IMR-90 (cell line): ENCODE results near the gene FCN1. TPM values are rescaled to one million over a fixed set of nuclear protein-coding genes. Genes with fewer than 3 reads are reported as not detected.

Source experiments
- ATAC-seq: fragments of 200-7000 bp; cut with Tn5 transposase; 2 replicates; pipeline ENCODE4 v1.9.1; 2020; ENCODE audit warnings: low read depth, mild to moderate bottlenecking, moderate library complexity
- BruUV-seq: library from RNA; stranded (reverse); fragments of 400-500 nt; replicated peaks from 2 replicates; lab custom pipeline; 2021; lab: Mats Ljungman, UMichigan
- CTCF ChIA-PET: fragments of 300-600 bp; formaldehyde crosslinking; extraction: SDS; loops from one replicate; lab custom pipeline; 2021; ENCODE audit warnings: antibody characterized with exemption; lab: Yijun Ruan, JAX
- POLR2A ChIA-PET: fragments of 300-600 bp; sonication (Branson Sonifier 250); formaldehyde crosslinking; loops from one replicate; lab custom pipeline; 2022; ENCODE audit warnings: antibody characterized with exemption; ENCODE audit not compliant: unreplicated experiment; lab: Charles Lee
- DNase-seq: peaks from one replicate; pipeline ENCODE4 v3.0.0; 2013
- H2AFZ ChIP-seq: replicated peaks from 2 replicates; pipeline ENCODE3; 2013; ENCODE audit warnings: low read length, mild to moderate bottlenecking; ENCODE audit not compliant: poor library complexity
- H2AK5ac ChIP-seq: 2 replicates; pipeline ENCODE4 v1.6.1; 2013; ENCODE audit warnings: low read depth, low read length, inconsistent platforms
- H2AK9ac ChIP-seq: replicated peaks from 2 replicates; pipeline ENCODE3; 2013; ENCODE audit warnings: mild to moderate bottlenecking, low read depth, low read length, moderate library complexity; ENCODE audit not compliant: poor library complexity
- H2BK120ac ChIP-seq: 2 replicates; pipeline ENCODE4 v1.6.1; 2013; ENCODE audit warnings: low read depth, low read length, inconsistent platforms
- H2BK15ac ChIP-seq: 3 replicates; pipeline ENCODE4 v1.6.1; 2013; ENCODE audit warnings: low read depth, low read length, inconsistent platforms
- H2BK20ac ChIP-seq: 2 replicates; pipeline ENCODE4 v1.6.1; 2013; ENCODE audit warnings: low read depth, mild to moderate bottlenecking, inconsistent platforms, low read length, moderate library complexity
- H2BK5ac ChIP-seq: 2 replicates; pipeline ENCODE4 v1.6.1; 2013; ENCODE audit warnings: mild to moderate bottlenecking, low read depth, low read length, inconsistent platforms; ENCODE audit not compliant: poor library complexity, severe bottlenecking
- H3K14ac ChIP-seq: replicated peaks from 2 replicates; pipeline ENCODE4 v1.6.1; 2013; ENCODE audit warnings: low read depth, low read length, inconsistent platforms
- H3K18ac ChIP-seq: 2 replicates; pipeline ENCODE4 v1.6.1; 2013; ENCODE audit warnings: low read depth, low read length, control low read depth
- H3K23ac ChIP-seq: 2 replicates; pipeline ENCODE4 v1.6.1; 2013; ENCODE audit warnings: low read depth, low read length, inconsistent platforms
- H3K27ac ChIP-seq: 2 replicates; pipeline ENCODE4 v1.5.1; 2013; ENCODE audit warnings: mild to moderate bottlenecking, control low read depth, low read length; ENCODE audit not compliant: insufficient read depth
- H3K27me3 ChIP-seq: 2 replicates; pipeline ENCODE4 v1.6.1; 2013; ENCODE audit warnings: low read length; ENCODE audit not compliant: control insufficient read depth, insufficient read depth
- H3K36me3 ChIP-seq: 2 replicates; pipeline ENCODE4 v1.6.1; 2013; ENCODE audit warnings: low read length, mixed read lengths; ENCODE audit not compliant: control insufficient read depth, insufficient read depth
- H3K4ac ChIP-seq: 2 replicates; pipeline ENCODE4 v1.6.1; 2013; ENCODE audit warnings: low read depth, low read length, inconsistent platforms
- H3K4me1 ChIP-seq: 2 replicates; pipeline ENCODE4 v1.6.1; 2013; ENCODE audit warnings: low read length, mixed read lengths; ENCODE audit not compliant: control insufficient read depth, insufficient read depth
- H3K4me2 ChIP-seq: 2 replicates; pipeline ENCODE4 v1.6.1; 2013; ENCODE audit warnings: low read depth, mild to moderate bottlenecking, control low read depth, low read length, moderate library complexity
- H3K4me3 ChIP-seq: 2 replicates; pipeline ENCODE4 v1.5.1; 2013; ENCODE audit warnings: low read depth, mild to moderate bottlenecking, control low read depth, low read length, moderate library complexity; ENCODE audit not compliant: insufficient read depth
- H3K56ac ChIP-seq: 2 replicates; pipeline ENCODE4 v1.6.1; 2013; ENCODE audit warnings: low read length, inconsistent platforms; ENCODE audit not compliant: insufficient read depth; ENCODE audit errors: extremely low read depth
- H3K79me1 ChIP-seq, 2 experiments: 2 replicates each; pipeline ENCODE4 v1.6.1; 2013; ENCODE audit warnings: low read length in 2 of 2, inconsistent platforms in 1 of 2, low read depth in 1 of 2
- H3K9ac ChIP-seq: 2 replicates; pipeline ENCODE4 v1.6.1; 2013; ENCODE audit warnings: low read depth, low read length, control low read depth
- H3K9me1 ChIP-seq: 2 replicates; pipeline ENCODE4 v1.6.1; 2013; ENCODE audit warnings: low read length, inconsistent platforms; ENCODE audit not compliant: insufficient read depth
- H3K9me3 ChIP-seq: 2 replicates; pipeline ENCODE4 v1.6.1; 2013; ENCODE audit warnings: low read length; ENCODE audit not compliant: control insufficient read depth, insufficient read depth
- H4K20me1 ChIP-seq: 2 replicates; pipeline ENCODE4 v1.6.1; 2013; ENCODE audit warnings: low read length, inconsistent platforms; ENCODE audit not compliant: insufficient read depth
- H4K5ac ChIP-seq: 2 replicates; pipeline ENCODE4 v1.6.1; 2013; ENCODE audit warnings: mild to moderate bottlenecking, low read depth, low read length, control low read depth
- H4K8ac ChIP-seq, 2 experiments: 2 replicates each; pipeline ENCODE4 v1.6.1; 2013; ENCODE audit warnings: low read depth in 2 of 2, low read length in 2 of 2, control low read depth in 1 of 2, inconsistent platforms in 1 of 2
- H4K91ac ChIP-seq: 2 replicates; pipeline ENCODE4 v1.6.1; 2013; ENCODE audit warnings: low read depth, low read length, inconsistent platforms; ENCODE audit not compliant: insufficient read depth
- BHLHE40 ChIP-seq: fragments of 150-350 bp; IDR thresholded peaks from 2 replicates; pipeline ENCODE4 v1.6.1; 2016; ENCODE audit warnings: mild to moderate bottlenecking, low read depth, low read length
- CEBPB ChIP-seq: IDR thresholded peaks from 2 replicates; pipeline ENCODE4 v1.6.1; 2012; ENCODE audit warnings: low read depth, low read length, improper control_type of control experiment
- CHD1 ChIP-seq: IDR thresholded peaks from 2 replicates; pipeline ENCODE4 v1.6.1; 2012; ENCODE audit warnings: low read depth, low read length, improper control_type of control experiment
- CTCF ChIP-seq: conservative IDR thresholded peaks from 2 replicates; pipeline ENCODE4 v1.5.1; 2012; ENCODE audit warnings: mild to moderate bottlenecking, low read depth, low read length, improper control_type of control experiment
- ELK1 ChIP-seq: fragments of 150-350 bp; IDR thresholded peaks from 2 replicates; pipeline ENCODE4 v1.6.1; 2016; ENCODE audit warnings: low read depth, mild to moderate bottlenecking, low read length, moderate library complexity, borderline replicate concordance
- FOS ChIP-seq: fragments of 150-350 bp; IDR thresholded peaks from 2 replicates; pipeline ENCODE4 v1.6.1; 2016; ENCODE audit warnings: low read depth, low read length
- MAFK ChIP-seq: IDR thresholded peaks from 2 replicates; pipeline ENCODE4 v1.6.1; 2012; ENCODE audit warnings: low read depth, low read length, improper control_type of control experiment
- MAZ ChIP-seq: IDR thresholded peaks from 2 replicates; pipeline ENCODE4 v1.6.1; 2012; ENCODE audit warnings: low read depth, mild to moderate bottlenecking, low read length, improper control_type of control experiment, moderate library complexity, borderline replicate concordance
- MXI1 ChIP-seq: IDR thresholded peaks from 2 replicates; pipeline ENCODE4 v1.6.1; 2012; ENCODE audit warnings: low read depth, mild to moderate bottlenecking, low read length, moderate library complexity, borderline replicate concordance
- NFE2L2 ChIP-seq: fragments of 150-350 bp; IDR thresholded peaks from 2 replicates; pipeline ENCODE4 v1.6.1; 2016; ENCODE audit warnings: low read depth, mild to moderate bottlenecking, low read length
- POLR2A ChIP-seq: IDR thresholded peaks from 2 replicates; pipeline ENCODE4 v1.6.1; 2012; ENCODE audit warnings: mild to moderate bottlenecking, low read depth, low read length
- RAD21 ChIP-seq: IDR thresholded peaks from 2 replicates; pipeline ENCODE4 v1.6.1; 2012; ENCODE audit warnings: low read length, improper control_type of control experiment
- RCOR1 ChIP-seq: IDR thresholded peaks from 2 replicates; pipeline ENCODE4 v1.6.1; 2012; ENCODE audit warnings: mild to moderate bottlenecking, low read length, improper control_type of control experiment; ENCODE audit not compliant: insufficient replicate concordance
- RFX5 ChIP-seq: IDR thresholded peaks from 2 replicates; pipeline ENCODE4 v1.8.0; 2012; ENCODE audit warnings: low read depth, mild to moderate bottlenecking, low read length, moderate library complexity
- SMC3 ChIP-seq: fragments of 150-350 bp; IDR thresholded peaks from 2 replicates; pipeline ENCODE4 v1.6.1; 2016; ENCODE audit warnings: low read depth, mild to moderate bottlenecking, antibody characterized with exemption, low read length, moderate library complexity
- USF2 ChIP-seq: fragments of 150-350 bp; IDR thresholded peaks from 2 replicates; pipeline ENCODE4 v1.6.1; 2017; ENCODE audit warnings: mild to moderate bottlenecking, antibody characterized with exemption, low read length, low read depth
- WGBS, 2 experiments: methylation state at CpG; one replicate each; pipeline versions ENCODE4 v1.1.5 to v1.1.7; 2013; ENCODE audit warnings: missing lambda C conversion rate in 2 of 2; ENCODE audit not compliant: insufficient read length in 1 of 2; ENCODE audit errors: extremely low coverage in 2 of 2; 5-methylcytosine and 5-hydroxymethylcytosine counted together
- dilution Hi-C: fragments of 300-500 bp; cut with HindIII; formaldehyde crosslinking; loops from one replicate; pipeline ENCODE4 v1.14.3; 2018; ENCODE audit warnings: low sequenced_read_pairs; ENCODE audit not compliant: unreplicated experiment
- in situ Hi-C: fragments of 300-500 bp; cut with MboI; formaldehyde crosslinking; loops from 3 replicates; pipeline ENCODE4 v1.14.3; 2019; ENCODE audit warnings: low sequenced_read_pairs, inconsistent platforms, mixed read lengths
- intact Hi-C: fragments of 100-400 bp; cut with micrococcal nuclease; formaldehyde crosslinking; loops from 2 replicates; pipeline ENCODE4 v1.10.0; 2022
- polyA plus RNA-seq, 3 experiments: library from polyadenylated mRNA; depleted of rRNA; stranded (reverse); fragments of >200 nt; gene quantifications; 2 replicates each; pipeline ENCODE4 v1.2.3, GENCODE V29; 2012; ENCODE audit warnings: low replicate concordance in 1 of 3
- total RNA-seq: library from RNA; depleted of rRNA; stranded (reverse); fragments of >200 nt; gene quantifications from 2 replicates; pipeline ENCODE4 v1.2.3, GENCODE V29; 2012

FCN1 gene
- total and polyA plus RNA-seq, 2 of the 4 experiments (the other 2 are of a cell fraction): not detected

GRCh38 chr9:134875371-134875770 lies 42.3 kb downstream of the FCN1 start:
- intact Hi-C loops (no loop called here), dilution Hi-C loops (no loop called here), in situ Hi-C loops (no loop called here)
- WGBS, 2 experiments: no CpG with 5 or more reads among the region's 1 CpG
- Histone ChIP-seq H3K4ac (no peak overlapping the region), H3K9ac (no peak overlapping the region), H2BK120ac (no peak overlapping the region), H3K23ac (no peak overlapping the region), H2AK9ac (no peak overlapping the region), H3K27ac (no peak overlapping the region), H3K18ac (no peak overlapping the region), H3K27me3 (peaks cover 25% of the 10 kb centered on the region), H3K4me1 (peaks cover 7% of the 10 kb centered on the region; the same call in 1 of the 2 replicates), H3K36me3 (no peaks in the 10 kb centered on the region), H2AK5ac (no peak overlapping the region), H2BK5ac (no peak overlapping the region), H2BK15ac (no peak overlapping the region), H3K9me3 (no peaks in the 10 kb centered on the region), H3K14ac (no peak overlapping the region), H3K9me1 (no peaks in the 10 kb centered on the region), H4K91ac (no peak overlapping the region), H2BK20ac (no peak overlapping the region), H3K79me1 (no peaks in the 10 kb centered on the region), H4K5ac (no peak overlapping the region), H3K4me2 (no peak overlapping the region), H4K20me1 (no peaks in the 10 kb centered on the region), H2AFZ (no peak overlapping the region), H3K56ac (no peak overlapping the region), H3K4me3 (no peak overlapping the region), H4K8ac (no peak overlapping the region)
- ChIA-PET POLR2A (no interaction called here), CTCF (interaction anchor here (1.1 kb wide), 1 partner anchor 13 kb away, joined by 5 read pairs; no protein-coding TSS in a partner anchor)
- TF ChIP-seq RCOR1: no peak
- TF ChIP-seq SMC3: no peak
- TF ChIP-seq CEBPB: no peak
- no peak for TF ChIP-seq POLR2A
- TF ChIP-seq CTCF: no peak
- TF ChIP-seq MXI1: no peak
- no peak for TF ChIP-seq BHLHE40
- TF ChIP-seq NFE2L2: no peak
- TF ChIP-seq RFX5: no peak
- no peak for TF ChIP-seq RAD21
- TF ChIP-seq MAFK: no peak
- TF ChIP-seq ELK1: no peak
- no peak for TF ChIP-seq USF2
- TF ChIP-seq CHD1: no peak
- no peak for TF ChIP-seq MAZ
- no peak for TF ChIP-seq FOS
- DNase-seq (no peak), ATAC-seq (no peak)
- BruUV-seq: no TSS peak
